ENCODE results near the gene MED7. TPM values are rescaled to one million over a fixed set of nuclear protein-coding genes. Genes with fewer than 3 reads are reported as not detected.
A peak's percentile ranks its signal among the peaks of the same experiment; 100 is the strongest.

The MED7 gene
- total RNA-seq, 2 donors from 2014 or later, result 8.7 to 12.8 TPM

DNA sequence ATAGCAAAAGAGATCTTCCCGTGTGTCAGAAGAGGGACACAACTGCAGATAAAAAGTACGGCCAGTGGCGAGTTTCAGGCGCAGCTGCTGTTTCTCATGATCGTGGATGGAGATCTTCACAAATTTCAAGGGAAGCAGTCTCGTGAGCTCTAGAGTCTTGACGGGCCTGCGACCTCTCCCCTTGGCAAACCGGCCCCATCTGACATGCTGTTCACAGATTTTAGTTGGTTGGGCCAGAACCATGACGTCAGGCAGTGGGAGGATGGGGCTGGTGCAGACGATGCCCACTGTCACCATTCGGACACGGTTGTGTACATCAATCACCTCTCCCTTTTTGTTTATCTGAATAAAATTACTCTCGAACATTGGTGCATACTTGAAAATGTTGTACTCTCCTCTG is 23.0 kb upstream of the MED7 start:
- ATAC-seq, result no peak
- intact Hi-C loops (cut with DNase I, micrococcal nuclease), result no loop called here
- DNase-seq, result no peak

DNA sequence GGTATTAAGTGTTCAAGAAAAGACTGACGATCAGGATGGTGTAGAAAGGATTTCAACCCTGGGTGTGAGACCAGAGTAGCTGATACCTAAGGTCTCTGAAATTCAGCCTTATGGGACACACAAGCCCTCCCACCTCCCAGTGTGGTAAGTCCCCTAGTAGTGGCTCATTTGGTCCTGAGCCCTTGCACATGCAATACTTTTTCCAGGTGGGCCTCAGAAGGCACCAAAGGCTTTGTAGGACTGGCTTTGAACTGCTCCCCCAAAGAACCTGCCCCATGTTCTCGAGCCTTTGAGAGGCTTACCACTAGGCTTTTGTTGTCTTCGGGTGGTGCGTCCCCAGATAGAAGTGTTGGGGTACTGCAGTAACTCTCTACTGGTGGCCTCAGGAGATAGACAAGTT is 22.6 kb upstream of the MED7 start:
- intact Hi-C loops (cut with DNase I, micrococcal nuclease), result no loop called here
- ATAC-seq, result no peak
- DNase-seq, result no peak

DNA sequence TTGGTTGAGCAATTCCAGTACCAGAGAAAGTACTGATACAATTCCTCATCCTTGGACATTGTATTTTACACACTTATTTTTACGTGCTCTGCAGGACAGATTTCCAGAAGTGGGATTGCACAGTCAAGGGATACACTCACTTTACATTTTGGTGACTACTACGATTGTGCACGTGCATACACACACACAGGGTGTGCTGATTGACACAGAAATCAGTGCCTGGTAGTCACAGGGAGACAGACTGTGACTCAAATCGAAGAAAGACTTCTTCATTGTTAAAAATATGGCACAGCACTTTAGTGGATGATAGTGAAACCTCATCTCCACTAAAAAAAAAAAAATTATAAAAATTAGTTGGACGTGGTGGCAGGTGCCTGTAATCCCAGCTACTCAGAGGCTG is 21.9 kb upstream of the MED7 start:
- no peak for DNase-seq
- no peak for ATAC-seq
- intact Hi-C loops (cut with DNase I, micrococcal nuclease), result no loop called here

DNA sequence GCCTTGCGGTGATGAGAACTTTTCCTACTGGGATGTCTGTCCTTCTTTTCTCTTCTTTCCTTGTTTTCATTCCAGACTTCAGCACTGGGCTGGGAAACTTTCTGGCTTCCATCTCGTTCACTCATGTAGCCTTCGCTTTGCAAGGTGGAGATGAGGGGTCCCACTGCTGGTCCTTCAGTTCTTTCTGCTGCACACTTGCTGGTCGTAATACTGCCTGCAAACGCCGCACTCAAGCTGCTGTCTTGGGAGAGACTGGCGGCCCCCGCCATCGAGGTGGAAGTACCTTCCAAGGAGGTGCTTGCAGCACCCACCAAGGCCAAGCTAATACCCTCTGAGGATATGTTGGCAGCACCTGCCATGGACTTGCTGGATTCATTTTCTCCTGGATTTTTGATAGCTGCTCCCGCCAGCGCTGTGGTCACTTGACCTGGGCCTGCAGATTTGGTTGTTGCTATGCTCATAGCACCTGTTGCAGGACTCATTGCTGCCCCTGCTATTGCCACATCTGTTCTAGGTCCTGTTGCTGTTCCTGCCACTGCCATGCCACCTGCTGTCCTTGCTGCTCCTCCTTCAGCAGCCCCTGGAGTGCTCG is 20.4 kb upstream of the MED7 start:
- DNase-seq (no peak), ATAC-seq (no peak)
- intact Hi-C loops (cut with DNase I, micrococcal nuclease), result no loop called here

DNA sequence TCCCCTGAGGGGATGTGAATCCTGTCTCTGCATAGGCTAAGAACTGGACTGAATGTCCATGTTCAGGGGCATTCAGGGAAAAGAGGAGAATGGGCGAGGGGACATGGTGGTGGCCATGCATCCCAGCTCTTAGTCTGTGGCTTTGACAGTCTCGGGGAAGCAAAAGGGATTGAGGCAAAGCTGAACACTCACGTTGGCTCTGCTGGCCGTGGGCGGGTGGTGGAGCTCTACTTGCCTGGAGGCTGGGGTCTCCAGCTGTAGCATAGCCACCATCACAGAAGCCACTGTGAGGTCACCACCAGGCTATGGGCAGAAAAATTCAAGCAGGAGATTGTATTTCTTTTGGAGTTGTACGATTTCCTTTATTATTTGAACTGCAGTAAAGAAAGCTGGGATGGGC is 19.3 kb upstream of the MED7 start:
- DNase-seq, result no peak
- ATAC-seq, result no peak
- intact Hi-C loops (cut with DNase I, micrococcal nuclease), result no loop called here

DNA sequence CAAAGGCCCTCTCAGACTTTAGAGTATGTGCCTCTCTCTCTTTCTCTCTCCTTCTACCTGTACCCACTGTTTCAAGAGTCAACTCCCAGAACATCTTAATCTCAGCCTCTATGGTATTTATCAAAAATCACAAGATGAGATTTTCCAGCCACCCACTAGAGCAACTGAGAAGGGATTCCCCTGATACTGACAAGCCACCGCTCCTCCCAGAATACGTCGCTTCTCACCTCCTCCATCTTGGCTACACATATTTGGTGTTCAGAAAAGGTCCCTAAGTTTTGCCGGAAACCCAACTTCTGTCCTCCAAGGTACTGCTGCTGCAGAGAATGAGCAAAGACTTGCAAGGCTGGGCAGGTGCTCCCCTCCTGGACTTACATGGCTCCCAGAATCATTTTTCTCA is 17.3 kb upstream of the MED7 start:
- DNase-seq, result no peak
- ATAC-seq, result no peak
- intact Hi-C loops (cut with DNase I, micrococcal nuclease), result no loop called here

DNA sequence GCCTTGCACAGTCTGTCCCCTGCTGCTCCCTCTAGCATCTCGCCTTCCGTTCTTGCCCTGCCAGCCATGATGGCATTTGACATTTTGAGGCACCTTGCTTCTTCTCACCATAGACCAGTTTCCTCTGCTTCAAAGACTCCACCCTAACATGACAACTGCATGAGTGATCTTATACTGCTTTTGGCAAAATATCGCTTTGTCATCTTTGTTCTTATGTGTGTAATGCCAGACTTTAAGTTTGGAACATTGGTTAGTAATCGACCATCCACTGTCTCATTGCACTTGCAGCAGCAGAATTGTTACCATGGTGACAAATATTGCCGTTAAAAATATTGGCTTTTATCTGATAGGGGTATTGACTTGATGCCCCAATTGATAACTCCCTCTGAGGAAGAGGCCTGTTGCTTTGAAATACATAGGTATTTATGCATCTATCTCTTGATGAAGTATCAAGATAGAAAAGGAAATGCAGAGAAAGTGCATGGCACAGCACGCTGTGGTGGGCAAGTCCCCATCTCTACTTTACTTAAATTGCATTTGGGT is 16.6 kb upstream of the MED7 start:
- ATAC-seq (no peak), DNase-seq (no peak)
- intact Hi-C loops (cut with DNase I, micrococcal nuclease), result no loop called here

DNA sequence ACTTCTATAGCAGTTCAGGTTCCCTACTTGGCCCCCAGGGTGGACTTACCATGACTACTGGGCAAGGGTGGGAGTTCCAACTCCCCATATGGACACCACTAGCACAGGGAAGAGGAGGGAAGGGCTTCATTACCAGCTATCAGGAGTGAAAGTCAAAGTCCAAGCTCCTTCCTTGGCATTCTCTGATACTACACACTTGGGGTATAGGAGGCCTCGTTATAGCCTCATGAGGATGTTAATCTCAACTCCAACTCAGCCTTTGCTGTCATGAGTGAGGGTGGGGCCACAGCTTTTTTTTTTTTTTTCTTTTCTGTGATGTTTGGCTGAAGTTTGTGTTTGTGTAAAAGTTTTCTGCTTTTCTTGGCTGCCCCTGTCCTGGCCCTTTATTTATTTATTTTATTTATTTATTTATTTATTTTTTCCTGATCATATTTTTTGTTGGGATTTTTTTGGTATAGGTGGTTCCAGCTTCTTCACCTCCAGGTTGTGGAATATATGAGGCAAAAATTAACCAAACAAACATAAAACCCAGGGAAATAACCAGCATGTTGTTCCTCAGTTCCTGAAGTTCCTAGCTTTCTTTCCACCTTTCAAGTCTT is 14.7 kb upstream of the MED7 start:
- ATAC-seq, result no peak
- no peak for DNase-seq
- intact Hi-C loops (cut with DNase I, micrococcal nuclease), result no loop called here

DNA sequence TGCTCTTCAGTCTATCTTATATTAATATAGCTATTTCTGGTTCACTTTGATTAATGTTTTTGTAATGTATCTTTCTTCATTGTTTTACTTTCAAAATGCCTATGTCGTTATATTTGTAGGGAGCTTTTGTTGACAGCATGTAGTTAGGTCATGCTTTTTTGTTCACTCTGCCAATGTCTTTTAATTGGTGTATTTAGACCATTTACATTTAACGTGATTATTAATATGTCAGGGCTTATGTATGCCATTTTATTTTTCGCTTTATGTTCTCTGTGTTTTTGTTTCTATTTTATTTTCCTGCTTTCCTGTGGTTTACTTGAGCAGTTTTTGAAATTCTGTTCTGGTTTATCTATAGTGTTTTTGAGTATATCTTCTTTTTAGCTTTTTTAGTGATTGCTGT is 12.6 kb upstream of the MED7 start:
- DNase-seq (no peak), ATAC-seq (no peak)
- intact Hi-C loops (cut with DNase I, micrococcal nuclease), result no loop called here

DNA sequence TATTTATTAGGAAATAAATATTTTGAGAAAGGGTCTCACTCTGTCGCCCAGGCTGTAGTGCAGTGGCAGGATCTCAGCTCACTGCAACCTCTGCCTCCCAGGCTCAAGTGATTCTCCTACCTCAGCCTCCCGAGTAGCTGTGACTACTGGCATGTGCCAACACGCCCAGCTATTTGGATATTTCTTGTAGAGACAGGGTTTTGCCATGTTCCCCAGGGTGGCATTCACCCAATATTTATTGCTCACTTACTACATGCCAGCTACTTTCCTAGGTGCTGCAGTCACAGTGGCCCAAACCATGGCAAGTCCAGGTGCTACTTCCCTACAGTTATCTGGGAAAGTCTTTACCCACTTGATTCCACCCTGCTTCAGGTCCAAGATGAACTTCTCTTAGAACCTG is 8.3 kb upstream of the MED7 start:
- no peak for ATAC-seq
- intact Hi-C loops (cut with DNase I, micrococcal nuclease), result no loop called here

DNA sequence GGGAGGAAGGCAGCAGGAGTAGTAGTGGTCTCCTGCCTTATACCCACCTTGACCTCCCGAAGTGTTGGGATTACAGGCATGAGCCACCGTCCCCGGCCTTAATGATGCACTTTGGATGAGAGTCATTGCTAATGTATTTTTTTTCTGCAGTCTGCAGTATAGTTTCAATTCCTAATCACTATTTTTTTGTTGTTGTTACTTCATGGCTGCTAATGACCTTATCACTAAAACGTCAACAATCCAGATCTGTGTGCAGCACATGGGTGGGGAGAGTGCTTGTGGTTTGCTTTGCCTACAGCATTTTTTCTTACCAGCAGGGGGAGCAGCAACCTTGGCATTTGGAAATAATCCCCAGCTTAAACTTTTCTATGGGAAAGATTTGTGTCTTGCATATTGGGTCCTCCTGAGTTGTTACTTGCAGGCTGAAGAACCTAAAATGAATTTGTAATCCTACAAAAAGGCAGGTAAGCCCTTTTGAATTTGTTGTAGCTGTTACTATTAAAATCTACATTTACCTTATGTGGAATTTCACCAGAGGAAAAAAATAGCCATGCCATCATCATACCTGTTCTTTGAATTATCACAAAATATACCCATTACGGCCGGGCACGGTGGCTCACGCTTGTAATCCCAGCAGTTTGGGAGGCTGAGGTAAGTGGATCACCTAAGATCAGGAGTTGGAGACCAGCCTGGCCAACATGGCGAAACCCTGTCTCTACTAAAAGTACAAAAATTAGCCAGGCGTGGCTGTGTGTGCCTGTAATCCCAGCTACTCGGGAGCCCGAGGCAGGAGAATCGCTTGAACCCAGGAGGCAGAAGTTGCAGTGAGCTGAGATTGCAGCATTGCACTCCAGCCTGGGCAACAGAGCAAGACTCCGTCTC is 6.3 kb upstream of the MED7 start:
- intact Hi-C loops (cut with DNase I, micrococcal nuclease), result no loop called here
- peak; percentile 82 for ATAC-seq
- peak; percentile 39 to 77 for DNase-seq

More for the DNA sequence above, 8.3 kb upstream of the MED7 start:
- no peak for DNase-seq

DNA sequence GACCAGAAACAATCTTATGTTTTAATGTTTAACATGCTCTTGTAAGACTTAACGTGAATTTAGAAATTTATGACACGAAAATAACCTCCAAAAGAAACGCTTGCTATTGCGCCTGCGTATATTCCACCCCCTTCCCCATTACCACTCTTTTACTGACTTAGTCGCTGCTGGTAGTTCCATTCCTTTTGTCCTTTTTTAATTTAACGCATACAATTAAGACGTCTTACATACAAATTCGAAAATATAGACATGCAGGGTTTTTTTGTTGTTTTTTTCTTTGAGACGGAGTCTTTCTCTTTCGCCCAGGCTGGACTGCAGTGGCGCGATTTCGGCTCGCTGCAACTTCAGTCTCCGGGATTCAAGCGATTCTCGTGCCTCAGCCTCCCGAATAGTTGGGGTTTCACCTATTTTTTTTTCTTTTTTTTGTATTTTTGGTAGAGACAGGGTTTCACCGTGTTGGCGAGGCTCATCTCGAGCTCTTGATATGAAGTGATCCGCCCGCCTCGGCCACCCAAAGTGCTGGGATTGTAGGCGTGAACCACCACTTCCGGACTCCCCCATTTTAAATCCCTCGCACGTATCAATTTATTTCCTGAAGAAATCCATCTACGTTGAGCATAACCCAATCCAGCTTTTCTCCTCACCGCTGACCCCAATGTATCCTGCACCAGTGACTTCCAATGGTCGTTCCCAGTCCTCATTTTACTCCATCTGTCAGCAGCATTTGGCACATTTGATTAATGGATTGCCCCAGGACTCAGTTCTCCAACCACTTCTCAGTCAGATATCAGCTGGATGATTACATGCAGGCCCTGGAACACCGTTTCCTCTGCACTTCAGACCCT is 684 bp upstream of the MED7 start:
- intact Hi-C loops (cut with DNase I, micrococcal nuclease), result no loop called here
- peak; percentile 62 for ATAC-seq

DNA sequence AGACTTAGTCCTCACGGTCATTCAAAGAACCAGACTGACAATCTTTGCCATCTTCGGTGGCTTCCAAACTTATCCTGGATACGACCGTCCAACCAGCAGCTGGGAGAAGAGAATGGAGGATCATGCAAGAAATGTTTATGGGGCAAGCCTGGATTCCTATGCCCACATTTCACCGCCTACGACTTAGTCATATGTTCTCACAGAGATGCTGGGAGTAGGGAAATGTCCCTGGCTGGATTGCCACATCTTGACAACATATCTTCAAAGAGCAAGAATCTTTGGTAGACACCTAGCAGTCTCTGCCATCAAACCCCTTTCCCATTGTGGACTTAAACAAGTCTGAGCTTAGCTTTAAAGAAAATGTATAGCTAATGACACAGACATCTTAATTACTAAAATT is 5.0 kb downstream of the MED7 start:
- ATAC-seq (no peak), DNase-seq (no peak)
- intact Hi-C loops (cut with DNase I, micrococcal nuclease), result no loop called here

More for the DNA sequence above, 684 bp upstream of the MED7 start:
- peak; percentile 37 to 67 for DNase-seq

DNA sequence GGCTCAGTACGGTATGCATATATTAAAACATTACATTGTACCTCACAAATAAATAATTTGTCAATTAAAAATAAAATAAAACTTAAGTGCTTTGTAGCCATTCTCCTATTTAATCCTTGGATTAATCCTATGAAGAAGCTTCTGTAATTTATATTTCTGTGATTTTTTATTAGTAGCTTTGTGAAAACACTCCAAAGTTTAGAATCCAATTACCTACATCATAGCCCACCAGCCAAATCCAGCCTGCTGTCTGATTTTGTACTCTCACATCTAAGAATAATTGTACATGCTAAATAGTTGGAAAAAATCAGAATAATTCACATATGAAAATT is 10.4 kb downstream of the MED7 start:
- DNase-seq (no peak), ATAC-seq (no peak)
- intact Hi-C loops (cut with DNase I, micrococcal nuclease), result no loop called here

DNA sequence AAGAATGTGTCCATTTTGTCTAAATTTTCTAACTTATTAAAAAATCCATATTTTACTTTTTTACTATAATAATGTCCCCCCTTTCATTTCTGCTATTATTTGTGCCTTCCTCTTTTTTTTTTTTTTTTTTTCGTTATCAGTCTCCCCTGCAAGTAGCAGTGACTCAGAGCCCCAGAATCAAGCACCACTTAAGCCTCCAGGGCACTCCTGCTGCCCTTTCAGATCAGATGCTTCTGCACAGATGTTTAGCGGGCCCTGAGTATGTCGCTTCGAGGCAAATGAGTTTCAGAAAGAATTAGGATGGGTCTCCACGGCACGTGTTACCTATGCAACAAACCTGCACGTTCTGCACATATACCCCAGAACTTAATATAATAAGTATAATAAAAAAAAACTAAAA is 11.7 kb downstream of the MED7 start:
- DNase-seq, result no peak
- ATAC-seq, result no peak
- intact Hi-C loops (cut with DNase I, micrococcal nuclease), result no loop called here

DNA sequence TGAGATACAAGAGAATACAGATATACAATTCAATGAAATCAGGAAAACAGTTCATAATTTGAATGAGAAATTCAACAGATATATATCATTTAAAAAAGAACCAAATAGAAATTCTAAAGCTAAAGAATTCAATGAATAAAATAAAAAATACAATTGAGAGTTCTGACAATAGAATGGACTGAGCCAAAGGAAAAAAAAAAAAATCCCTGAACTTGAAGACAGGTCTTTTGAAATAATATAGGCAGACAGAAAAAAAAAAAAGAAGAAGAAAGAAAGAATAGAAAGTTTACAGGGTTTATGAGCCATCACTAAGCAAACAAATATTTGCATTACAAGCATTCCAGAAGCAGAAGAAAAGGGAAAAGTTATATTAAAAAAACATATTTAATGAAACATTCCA is 21.0 kb downstream of the MED7 start:
- ATAC-seq (no peak), DNase-seq (no peak)
- intact Hi-C loops (cut with DNase I, micrococcal nuclease), result no loop called here

DNA sequence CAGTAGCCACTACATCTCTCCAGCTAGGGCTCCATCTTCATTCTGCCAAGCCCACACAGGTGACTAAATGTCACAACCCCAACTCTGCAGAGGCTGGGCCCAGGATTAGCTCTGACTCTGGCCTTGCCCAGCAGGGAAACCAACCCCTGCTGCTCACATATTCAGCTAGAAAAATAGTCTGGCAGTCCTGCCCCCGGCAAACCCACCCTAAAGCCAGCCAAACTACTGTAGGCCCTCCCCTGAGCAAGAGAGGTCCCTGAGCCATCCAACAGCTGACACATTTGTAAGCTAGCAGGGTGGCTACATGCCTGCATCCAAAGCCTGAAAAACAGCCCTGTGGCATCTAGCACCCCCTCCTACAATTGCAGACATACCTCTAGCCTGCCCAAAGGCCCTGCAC is 22.6 kb downstream of the MED7 start:
- intact Hi-C loops (cut with DNase I, micrococcal nuclease), result no loop called here
- DNase-seq (no peak), ATAC-seq (no peak)

DNA sequence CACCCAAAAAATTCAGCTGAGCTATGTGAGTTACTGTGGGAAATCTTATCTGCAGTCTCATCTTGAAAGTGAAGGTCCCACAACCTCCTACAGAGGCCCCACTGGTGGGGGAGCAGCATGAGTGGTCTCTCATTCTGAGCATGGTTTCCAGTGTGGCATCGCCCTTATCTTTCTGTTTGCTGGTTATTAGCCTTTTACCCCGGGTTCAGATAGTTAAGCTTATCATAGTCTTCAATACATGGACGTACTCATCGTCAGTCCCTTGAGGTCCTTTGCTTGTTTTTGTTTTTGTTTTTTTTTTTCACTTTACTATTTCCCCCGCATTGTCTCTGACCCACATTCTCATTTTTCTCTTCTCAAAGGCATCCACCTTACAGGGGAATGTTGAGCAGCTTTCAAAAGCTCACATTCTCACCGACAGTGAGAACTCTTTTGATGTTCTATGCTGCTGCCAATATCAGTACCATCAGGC is 26.1 kb downstream of the MED7 start:
- intact Hi-C loops (cut with DNase I, micrococcal nuclease), result no loop called here
- DNase-seq (no peak), ATAC-seq (no peak)

DNA sequence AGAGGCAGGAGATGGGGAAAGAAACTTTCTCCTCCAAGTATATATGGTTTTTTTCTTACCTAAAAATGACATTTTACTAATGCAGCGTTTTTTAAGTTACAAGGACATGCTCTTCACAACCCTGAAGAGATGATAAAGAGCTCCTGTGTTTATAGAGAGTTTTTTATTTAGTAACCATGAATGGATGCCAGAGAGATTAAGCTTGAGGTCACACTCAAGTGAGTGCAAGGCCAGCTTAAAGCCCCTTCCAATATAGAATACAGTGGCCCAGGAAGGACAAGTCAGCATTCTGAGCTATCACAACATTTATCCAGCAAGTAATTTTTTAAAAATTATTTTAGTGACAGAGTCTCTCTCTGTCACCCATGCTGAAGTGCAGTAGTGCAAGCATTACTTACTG is 27.2 kb downstream of the MED7 start:
- intact Hi-C loops (cut with DNase I, micrococcal nuclease), result no loop called here
- DNase-seq, result no peak
- no peak for ATAC-seq
